ENCODE measurements around the gene LUM.

LUM gene

GRCh38 chr12:91142221-91142631 lies 30.9 kb upstream of the LUM start:
- DNase-seq (ENCODE audit: extremely low spot score), result no peak
- no peak for TF ChIP-seq CTCF (IDR thresholded peaks at IDR 0.05; ENCODE audit: control extremely low read depth, extremely low read depth, low read depth, missing control alignments)
- ChIA-PET POLR2A (no interaction called here), CTCF (no interaction called here)

GRCh38 chr12:91140026-91140931 lies 29.0 kb upstream of the LUM start:
- no peak for TF ChIP-seq CTCF (IDR thresholded peaks at IDR 0.05; ENCODE audit: control extremely low read depth, extremely low read depth, low read depth, missing control alignments)
- DNase-seq (ENCODE audit: extremely low spot score), result no peak
- POLR2A ChIA-PET, result no interaction called here
- CTCF ChIA-PET, result no interaction called here

- ChIA-PET POLR2A (no interaction called here), CTCF (no interaction called here)
- TF ChIP-seq CTCF (IDR thresholded peaks at IDR 0.05; ENCODE audit: control extremely low read depth, extremely low read depth, low read depth, missing control alignments), result no peak
- no peak for DNase-seq (ENCODE audit: extremely low spot score)
Measured at GRCh38 chr12:91139286-91139685, 28.0 kb upstream of the LUM start.

DNA sequence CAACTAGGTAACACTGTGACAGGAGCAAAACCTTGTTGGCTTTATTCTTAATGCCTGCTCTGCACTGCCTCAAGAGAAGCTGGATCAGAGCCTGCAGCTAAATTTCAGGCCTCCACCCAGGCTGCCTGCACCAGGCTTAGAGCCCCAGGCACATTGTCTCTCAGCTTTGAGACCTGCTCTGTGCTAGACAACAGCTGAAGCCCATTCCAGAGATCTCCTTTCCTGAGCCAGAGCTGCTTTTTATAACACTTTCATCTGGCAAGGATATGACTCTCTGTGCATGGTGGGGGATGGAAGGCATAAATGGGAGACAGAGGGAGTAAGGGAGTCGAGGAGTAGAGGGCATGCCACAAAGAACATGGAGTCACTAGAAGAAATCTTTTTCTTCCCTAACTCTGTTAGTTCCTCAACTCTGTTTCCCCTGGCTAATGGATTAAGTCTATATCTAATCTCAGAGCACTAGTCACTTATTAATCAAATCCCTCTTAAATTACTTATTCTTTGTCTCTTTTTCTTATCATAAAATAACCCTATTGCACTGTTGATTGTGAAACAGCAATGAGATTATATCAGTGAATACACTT lies 27.1 kb upstream of the LUM start:
- ChIA-PET POLR2A (no interaction called here), CTCF (interaction anchor here (1.0 to 1.7 kb wide), 2 partner anchors 29 to 30 kb away, joined by 4 to 6 read pairs; no protein-coding TSS in a partner anchor)
- no peak for TF ChIP-seq CTCF (IDR thresholded peaks at IDR 0.05; ENCODE audit: control extremely low read depth, extremely low read depth, low read depth, missing control alignments)
- no peak for DNase-seq (ENCODE audit: extremely low spot score)

GRCh38 chr12:91133871-91134270 lies 22.6 kb upstream of the LUM start:
- ChIA-PET POLR2A (no interaction called here), CTCF (no interaction called here)
- DNase-seq (ENCODE audit: extremely low spot score), result no peak
- TF ChIP-seq CTCF (IDR thresholded peaks at IDR 0.05; ENCODE audit: control extremely low read depth, extremely low read depth, low read depth, missing control alignments), result no peak

DNA sequence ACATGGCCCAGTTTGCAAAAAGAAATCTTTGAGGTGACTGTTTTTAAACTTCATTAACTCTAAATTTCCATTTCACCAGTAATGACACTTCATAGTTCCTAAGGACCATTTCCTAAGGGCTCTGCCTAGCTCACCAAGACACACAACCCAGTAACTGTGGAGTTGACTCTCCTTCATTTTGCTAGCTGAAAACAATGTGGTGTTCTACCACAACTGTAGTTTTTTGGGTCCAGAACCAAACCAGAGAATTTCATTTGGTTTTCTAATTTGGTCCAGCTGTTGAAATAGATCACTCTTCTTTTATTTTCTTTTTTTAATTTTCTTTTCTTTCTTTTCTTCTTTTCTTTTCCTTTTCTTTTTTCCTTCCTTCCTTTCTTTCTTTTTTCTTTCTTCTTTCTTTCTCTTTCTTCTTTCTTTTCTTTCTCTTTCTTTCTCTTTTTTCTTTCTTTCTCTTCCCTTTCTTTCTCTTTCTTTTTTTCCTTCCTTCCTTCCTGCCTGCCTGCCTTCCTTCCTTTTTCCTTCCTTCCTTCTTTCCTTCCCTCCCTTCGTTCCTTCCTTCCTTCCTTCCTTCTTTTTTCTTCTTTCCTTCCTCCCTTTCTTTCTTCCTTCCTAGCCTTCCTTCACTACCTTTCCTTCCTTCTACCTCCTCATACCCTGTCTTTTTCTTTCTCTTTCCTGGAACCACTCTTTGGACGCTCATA lies 18.5 kb upstream of the LUM start:
- ChIA-PET CTCF (interaction anchor here (1.8 kb wide), 1 partner anchor 21 kb away, joined by 5 read pairs; no protein-coding TSS in a partner anchor), POLR2A (no interaction called here)
- no peak for DNase-seq (ENCODE audit: extremely low spot score)
- TF ChIP-seq CTCF (IDR thresholded peaks at IDR 0.05; ENCODE audit: control extremely low read depth, extremely low read depth, low read depth, missing control alignments), result no peak
